GM12891 (cell line): ENCODE measurements around the gene FZR1.

Source experiments
- POLR2A ChIP-seq: IDR thresholded peaks from 2 replicates; pipeline ENCODE4 v1.6.1; 2011; ENCODE audit warnings: low read depth, low read length, control low read depth
- TAF1 ChIP-seq: IDR thresholded peaks from 2 replicates; pipeline ENCODE4 v1.6.1; 2011; ENCODE audit warnings: low read depth, low read length, control low read depth

- no peak for TF ChIP-seq TAF1
- TF ChIP-seq POLR2A = no peak
These were observed 50.9 kb downstream of the FZR1 start for GRCh38 chr19:3556978-3557460.
